Astrocyte of the spinal cord (primary cell): ENCODE data around the gene PRR13.
"Not testable (repeated sequence)": the region's sequence is repeated elsewhere in the genome, so short reads cannot be mapped to it uniquely, and the experiment has no call there.

Experiments used
- DNase-seq: peaks from one replicate; pipeline ENCODE4 v3.0.0; 2011; ENCODE audit warnings: low read depth, low spot score
- H3K4me3 ChIP-seq: 2 replicates; pipeline ENCODE4 v1.5.1; 2011; ENCODE audit warnings: low read depth, mild to moderate bottlenecking, low read length, moderate library complexity
- CTCF ChIP-seq: IDR thresholded peaks from 2 replicates; pipeline ENCODE4 v1.5.1; 2012; ENCODE audit warnings: low read depth, mild to moderate bottlenecking, low read length, inconsistent platforms
- in situ Hi-C: cut with HindIII; loops from 2 replicates; pipeline ENCODE4 v1.10.0; 2017; ENCODE audit warnings: low sequenced_read_pairs

Gene PRR13

GRCh38 chr12:53443955-53444354, 2.4 kb downstream of the PRR13 start:
- no peak for DNase-seq
- no peak overlapping the region for H3K4me3 ChIP-seq
- in situ Hi-C loops, result no loop called here
- TF ChIP-seq CTCF, result no peak

- in situ Hi-C loops, H3K4me3 ChIP-seq, DNase-seq: not testable (repeated sequence)
Observed at GRCh38 chr12:53444593-53445325, 3.2 kb downstream of the PRR13 start.

GRCh38 chr12:53450936-53451335, 9.4 kb downstream of the PRR13 start:
- in situ Hi-C loops, result no loop called here

GRCh38 chr12:53451661-53452158, 10.2 kb downstream of the PRR13 start, which contains the start of gene PCBP2:
Gene PCBP2, plus strand, starts transcription at chr12:53452102. Its CDS starts 2,699 bp downstream, at chr12:53454801.
- TF ChIP-seq CTCF, result peak; percentile 89
- DNase-seq, result peak; percentile 100
- peak within 1 kb of the TSS; percentile 98 for H3K4me3 ChIP-seq
- in situ Hi-C loops, result no loop called here

More at GRCh38 chr12:53450936-53451335, 9.4 kb downstream of the PRR13 start:
- no peak for DNase-seq
- H3K4me3 ChIP-seq, result no peak overlapping the region
- no peak for TF ChIP-seq CTCF

- in situ Hi-C loops, result no loop called here
- peak; percentile 95 for DNase-seq
- peak overlapping the region; percentile 98 for H3K4me3 ChIP-seq
- TF ChIP-seq CTCF, result peak; percentile 39
Observed at GRCh38 chr12:53452159-53453077, 10.9 kb downstream of the PRR13 start.

GRCh38 chr12:53453953-53454640, 12.6 kb downstream of the PRR13 start:
- DNase-seq, result no peak
- TF ChIP-seq CTCF, result no peak
- H3K4me3 ChIP-seq, result peak overlapping the region; percentile 98
- in situ Hi-C loops, result no loop called here
